ENCODE measurements around the gene LPIN1. TPM values are rescaled to one million over a fixed set of nuclear protein-coding genes. Genes with fewer than 3 reads are reported as not detected.
A peak's percentile ranks its signal among the peaks of the same experiment; 100 is the strongest.

Gene LPIN1
- total RNA-seq, 1 experiment from 2014 or later, result 43.1 TPM

DNA sequence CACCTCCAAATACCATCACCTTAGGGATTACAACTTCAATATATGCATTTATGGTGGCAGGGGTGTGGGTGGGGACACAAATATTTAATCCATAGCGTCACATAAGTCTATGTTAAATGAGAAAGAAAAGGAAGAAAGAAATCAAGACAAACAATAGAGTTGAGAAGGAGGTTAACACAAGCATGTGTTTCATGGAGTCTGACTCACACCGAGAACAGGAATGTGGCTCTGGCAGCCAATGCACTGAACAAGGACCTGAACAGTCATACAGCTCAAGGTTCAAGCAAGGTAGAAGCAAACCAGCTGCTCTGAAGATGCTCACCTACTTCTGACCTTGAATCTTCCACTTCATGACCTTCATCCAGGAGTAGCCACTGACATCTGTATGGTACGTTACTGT, 36.2 kb upstream of the LPIN1 start:
- H3K27me3 ChIP-seq (ENCODE audit: insufficient read depth, low read depth), result no peaks in the 10 kb centered on the region
- ChIA-PET POLR2A (ENCODE audit: unreplicated experiment) (interaction anchor here (0.5 kb wide), 1 partner anchor 9 kb away, joined by 23 read pairs; no protein-coding TSS in a partner anchor), CTCF (no interaction called here)
- no peak overlapping the region for H2AFZ ChIP-seq
- peaks cover 72% of the 10 kb centered on the region for H3K4me1 ChIP-seq (replicated peaks; ENCODE audit: insufficient read depth)
- peak overlapping the region; percentile 36 for H3K4me2 ChIP-seq
- H3K79me2 ChIP-seq (ENCODE audit: low read depth), result no peaks in the 10 kb centered on the region
- no peaks in the 10 kb centered on the region; the same call in 1 of the 2 replicates for H3K9me3 ChIP-seq (ENCODE audit: insufficient read depth, low read depth)
- H3K9me2 ChIP-seq (ENCODE audit: insufficient read depth), result no peaks in the 10 kb centered on the region
- H3K36me3 ChIP-seq (ENCODE audit: low read depth), result no peaks in the 10 kb centered on the region
- peak; percentile 59 to 96 for DNase-seq
- H3K27ac ChIP-seq, result peak overlapping the region; percentile 80
- BruUV-seq (replicated peaks), result no TSS peak
- intact Hi-C loops (cut with micrococcal nuclease; ENCODE audit: unreplicated experiment), result loop anchor here (1.0 kb wide), 1 partner anchor 13 kb away; no protein-coding TSS in a partner anchor
- TF ChIP-seq, protein P1, sequence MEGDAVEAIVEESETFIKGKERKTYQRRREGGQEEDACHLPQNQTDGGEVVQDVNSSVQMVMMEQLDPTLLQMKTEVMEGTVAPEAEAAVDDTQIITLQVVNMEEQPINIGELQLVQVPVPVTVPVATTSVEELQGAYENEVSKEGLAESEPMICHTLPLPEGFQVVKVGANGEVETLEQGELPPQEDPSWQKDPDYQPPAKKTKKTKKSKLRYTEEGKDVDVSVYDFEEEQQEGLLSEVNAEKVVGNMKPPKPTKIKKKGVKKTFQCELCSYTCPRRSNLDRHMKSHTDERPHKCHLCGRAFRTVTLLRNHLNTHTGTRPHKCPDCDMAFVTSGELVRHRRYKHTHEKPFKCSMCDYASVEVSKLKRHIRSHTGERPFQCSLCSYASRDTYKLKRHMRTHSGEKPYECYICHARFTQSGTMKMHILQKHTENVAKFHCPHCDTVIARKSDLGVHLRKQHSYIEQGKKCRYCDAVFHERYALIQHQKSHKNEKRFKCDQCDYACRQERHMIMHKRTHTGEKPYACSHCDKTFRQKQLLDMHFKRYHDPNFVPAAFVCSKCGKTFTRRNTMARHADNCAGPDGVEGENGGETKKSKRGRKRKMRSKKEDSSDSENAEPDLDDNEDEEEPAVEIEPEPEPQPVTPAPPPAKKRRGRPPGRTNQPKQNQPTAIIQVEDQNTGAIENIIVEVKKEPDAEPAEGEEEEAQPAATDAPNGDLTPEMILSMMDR (conservative IDR thresholded peaks at IDR 0.05), result no peak
- no peak for TF ChIP-seq EZH2 (IDR thresholded peaks at IDR 0.05; ENCODE audit: low read depth)
- H4K20me1 ChIP-seq (ENCODE audit: insufficient read depth), result no peaks in the 10 kb centered on the region
- peaks cover 30% of the 10 kb centered on the region for H3F3A ChIP-seq (ENCODE audit: insufficient read depth, low read depth)
- H3K4me3 ChIP-seq, result no peak overlapping the region

DNA sequence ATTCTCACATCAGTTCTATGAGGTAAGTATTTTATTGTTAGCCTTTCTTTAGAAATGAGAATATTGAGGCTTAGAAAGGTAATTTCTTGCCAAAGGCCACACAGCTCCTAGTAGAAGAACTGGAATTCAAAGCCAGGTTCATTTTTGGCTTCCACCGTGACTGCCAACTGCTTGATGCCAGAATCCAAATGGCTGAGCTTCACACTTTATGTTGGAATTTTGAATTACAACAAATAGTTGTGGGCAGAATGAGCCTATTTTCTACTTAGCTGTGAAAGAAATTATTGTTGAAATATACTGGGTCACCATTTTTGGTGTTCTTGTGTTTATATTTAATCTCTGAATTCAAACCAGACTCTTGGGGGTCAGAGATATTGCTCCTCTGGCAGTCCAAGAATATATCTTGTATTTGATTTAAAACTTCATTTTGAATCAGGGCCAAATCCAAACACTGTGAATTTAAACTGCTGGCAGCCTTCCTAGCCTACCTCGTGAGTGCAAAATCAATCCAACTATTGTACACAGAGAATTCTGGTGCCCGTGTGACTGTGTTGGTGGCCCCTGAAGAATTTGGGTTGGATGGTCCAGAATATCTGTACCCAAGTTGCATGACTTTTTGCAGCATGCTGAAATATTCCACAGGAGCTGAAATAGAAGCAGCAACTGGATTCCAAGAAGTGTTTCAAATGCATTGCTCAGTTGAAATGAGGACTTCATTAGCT, 35.6 kb upstream of the LPIN1 start:
- intact Hi-C loops (cut with micrococcal nuclease; ENCODE audit: unreplicated experiment), result loop anchor here (1.0 kb wide), 1 partner anchor 13 kb away; no protein-coding TSS in a partner anchor
- Histone ChIP-seq H3K27ac (peak overlapping the region; percentile 80), H3K9me2 (ENCODE audit: insufficient read depth) (no peaks in the 10 kb centered on the region), H3K4me3 (no peak overlapping the region), H3K79me2 (ENCODE audit: low read depth) (no peaks in the 10 kb centered on the region), H3K4me2 (peak overlapping the region; percentile 36), H3K36me3 (ENCODE audit: low read depth) (no peaks in the 10 kb centered on the region), H3F3A (ENCODE audit: insufficient read depth, low read depth) (peaks cover 30% of the 10 kb centered on the region), H3K27me3 (ENCODE audit: insufficient read depth, low read depth) (no peaks in the 10 kb centered on the region), H2AFZ (no peak overlapping the region), H3K9me3 (ENCODE audit: insufficient read depth, low read depth) (no peaks in the 10 kb centered on the region; the same call in 1 of the 2 replicates), H4K20me1 (ENCODE audit: insufficient read depth) (no peaks in the 10 kb centered on the region), H3K4me1 (replicated peaks; ENCODE audit: insufficient read depth) (peaks cover 72% of the 10 kb centered on the region)
- CTCF ChIA-PET, result no interaction called here
- TSS peak; percentile 86 for BruUV-seq (replicated peaks)
- peak in 1 of 2 experiments; percentile 30 for DNase-seq
- POLR2A ChIA-PET (ENCODE audit: unreplicated experiment), result interaction anchor here (0.5 kb wide), 1 partner anchor 9 kb away, joined by 23 read pairs; no protein-coding TSS in a partner anchor
- TF ChIP-seq, protein P1 (conservative IDR thresholded peaks at IDR 0.05), result no peak
- no peak for TF ChIP-seq EZH2 (IDR thresholded peaks at IDR 0.05; ENCODE audit: low read depth)

DNA sequence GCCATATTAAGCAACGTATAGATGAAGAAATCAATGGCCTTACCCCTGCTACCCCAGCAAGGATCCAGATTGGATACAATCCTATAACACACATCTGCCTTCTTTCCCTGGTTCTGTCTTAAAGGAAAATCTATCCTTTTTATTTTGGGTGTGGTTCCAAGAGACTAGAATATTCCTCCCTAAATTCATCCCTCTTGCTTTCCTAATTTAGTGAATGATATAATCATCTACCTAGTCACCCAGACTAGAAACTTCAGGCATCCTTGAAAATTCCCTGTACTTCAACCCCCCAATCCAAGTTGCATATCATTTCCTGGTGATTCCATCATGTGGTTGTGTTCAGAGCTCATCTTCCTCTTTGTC, 35.1 kb upstream of the LPIN1 start:
- intact Hi-C loops (cut with micrococcal nuclease; ENCODE audit: unreplicated experiment), result no loop called here
- no peak overlapping the region for H2AFZ ChIP-seq
- peaks cover 30% of the 10 kb centered on the region for H3F3A ChIP-seq (ENCODE audit: insufficient read depth, low read depth)
- no peaks in the 10 kb centered on the region for H4K20me1 ChIP-seq (ENCODE audit: insufficient read depth)
- H3K9me2 ChIP-seq (ENCODE audit: insufficient read depth), result no peaks in the 10 kb centered on the region
- H3K27me3 ChIP-seq (ENCODE audit: insufficient read depth, low read depth), result no peaks in the 10 kb centered on the region
- no peaks in the 10 kb centered on the region for H3K36me3 ChIP-seq (ENCODE audit: low read depth)
- H3K9me3 ChIP-seq (ENCODE audit: insufficient read depth, low read depth), result no peaks in the 10 kb centered on the region; the same call in 1 of the 2 replicates
- no peaks in the 10 kb centered on the region for H3K79me2 ChIP-seq (ENCODE audit: low read depth)
- no peak for TF ChIP-seq EZH2 (IDR thresholded peaks at IDR 0.05; ENCODE audit: low read depth)
- TF ChIP-seq, protein P1 (conservative IDR thresholded peaks at IDR 0.05), result no peak
- DNase-seq, result peak in 1 of 2 experiments; percentile 31
- BruUV-seq (replicated peaks), result no TSS peak
- H3K4me1 ChIP-seq (replicated peaks; ENCODE audit: insufficient read depth), result peaks cover 73% of the 10 kb centered on the region
- ChIA-PET POLR2A (ENCODE audit: unreplicated experiment) (no interaction called here), CTCF (no interaction called here)
- H3K27ac ChIP-seq, result peak overlapping the region; percentile 80; the same call in 1 of the 2 replicates
- no peak overlapping the region for H3K4me3 ChIP-seq
- peak overlapping the region; percentile 36; the same call in 1 of the 2 replicates for H3K4me2 ChIP-seq

All from PC-9 (cell line).